H9 (cell line): ENCODE data around the gene NFYC. TPM values are rescaled to one million over a fixed set of nuclear protein-coding genes. Genes with fewer than 3 reads are reported as not detected.

ENCODE experiments used
- DNase-seq: peaks from one replicate; pipeline ENCODE4 v3.0.0-alpha.2; 2017
- H2AFZ ChIP-seq: one replicate; pipeline ENCODE4 v1.6.1; 2013; ENCODE audit warnings: mild to moderate bottlenecking, low read length, control low read depth, moderate library complexity
- H2AK5ac ChIP-seq: 2 replicates; pipeline ENCODE4 v1.6.1; 2013; ENCODE audit warnings: low read length, control low read depth, mixed read lengths; ENCODE audit not compliant: insufficient read length
- H2BK120ac ChIP-seq: one replicate; pipeline ENCODE4 v1.6.1; 2013; ENCODE audit warnings: low read depth, mild to moderate bottlenecking, low read length, control low read depth, inconsistent platforms; ENCODE audit not compliant: poor library complexity, severe bottlenecking
- H2BK12ac ChIP-seq: 2 replicates; pipeline ENCODE4 v1.6.1; 2013; ENCODE audit warnings: low read length, control low read depth, mixed read lengths, low read depth; ENCODE audit not compliant: insufficient read length
- H2BK15ac ChIP-seq: 2 replicates; pipeline ENCODE4 v1.6.1; 2013; ENCODE audit warnings: low read depth, low read length, control low read depth
- H2BK20ac ChIP-seq: one replicate; pipeline ENCODE4 v1.6.1; 2013; ENCODE audit warnings: low read depth, mild to moderate bottlenecking, low read length, control low read depth, inconsistent platforms; ENCODE audit not compliant: poor library complexity, severe bottlenecking
- H2BK5ac ChIP-seq: 2 replicates; pipeline ENCODE4 v1.6.1; 2013; ENCODE audit warnings: low read length, control low read depth, mixed read lengths; ENCODE audit not compliant: insufficient read length
- H3K14ac ChIP-seq: 2 replicates; pipeline ENCODE4 v1.6.1; 2013; ENCODE audit warnings: low read length, control low read depth; ENCODE audit not compliant: insufficient read depth
- H3K18ac ChIP-seq: 2 replicates; pipeline ENCODE4 v1.6.1; 2013; ENCODE audit warnings: low read depth, mild to moderate bottlenecking, mixed read lengths, low read length, control low read depth; ENCODE audit not compliant: insufficient read length
- H3K23ac ChIP-seq: 2 replicates; pipeline ENCODE4 v1.6.1; 2013; ENCODE audit warnings: low read length, control low read depth, mixed read lengths, low read depth; ENCODE audit not compliant: insufficient read length
- H3K23me2 ChIP-seq: 2 replicates; pipeline ENCODE4 v1.6.1; 2013; ENCODE audit warnings: low read depth, mild to moderate bottlenecking, mixed read lengths, low read length, control low read depth; ENCODE audit not compliant: insufficient read length, poor library complexity, severe bottlenecking
- H3K27ac ChIP-seq: 2 replicates; pipeline ENCODE4 v1.5.1; 2013; ENCODE audit warnings: low read length, control low read depth, mixed read lengths, low read depth; ENCODE audit not compliant: insufficient read length
- H3K27me3 ChIP-seq: 2 replicates; pipeline ENCODE4 v1.6.1; 2013; ENCODE audit warnings: low read length, control low read depth, inconsistent platforms; ENCODE audit not compliant: insufficient read depth
- H3K4ac ChIP-seq: 2 replicates; pipeline ENCODE4 v1.6.1; 2013; ENCODE audit warnings: low read depth, mild to moderate bottlenecking, control low read depth, inconsistent platforms, low read length, moderate library complexity
- H3K4me1 ChIP-seq: 2 replicates; pipeline ENCODE4 v1.6.1; 2013; ENCODE audit warnings: low read length, control low read depth, inconsistent platforms; ENCODE audit not compliant: insufficient read depth
- H3K4me2 ChIP-seq: 2 replicates; pipeline ENCODE4 v1.6.1; 2013; ENCODE audit warnings: low read length, control low read depth, mixed read lengths; ENCODE audit not compliant: insufficient read length, insufficient read depth
- H3K56ac ChIP-seq: 2 replicates; pipeline ENCODE4 v1.6.1; 2013; ENCODE audit warnings: low read depth, mild to moderate bottlenecking, mixed read lengths, low read length, control low read depth; ENCODE audit not compliant: insufficient read length
- H3K79me1 ChIP-seq: 2 replicates; pipeline ENCODE4 v1.6.1; 2013; ENCODE audit warnings: low read depth, mild to moderate bottlenecking, moderate library complexity, low read length, control low read depth, inconsistent platforms; ENCODE audit not compliant: insufficient read depth, poor library complexity, severe bottlenecking
- H3K79me2 ChIP-seq: 2 replicates; pipeline ENCODE4 v1.6.1; 2013; ENCODE audit warnings: low read length, control low read depth, inconsistent platforms; ENCODE audit not compliant: insufficient read depth
- H3K9ac ChIP-seq: 2 replicates; pipeline ENCODE4 v1.6.1; 2013; ENCODE audit warnings: low read length, control low read depth, mixed read lengths; ENCODE audit not compliant: insufficient read length; ENCODE audit errors: extremely low read depth
- H3K9me3 ChIP-seq: one replicate; pipeline ENCODE4 v1.6.1; 2013; ENCODE audit warnings: low read depth, low read length, inconsistent platforms; ENCODE audit not compliant: control insufficient read depth
- H3T11ph ChIP-seq: one replicate; pipeline ENCODE4 v1.6.1; 2013; ENCODE audit warnings: mild to moderate bottlenecking, low read length, control low read depth, inconsistent platforms
- H4K20me1 ChIP-seq: one replicate; pipeline ENCODE4 v1.6.1; 2013; ENCODE audit not compliant: control insufficient read depth, insufficient read length, insufficient read depth
- H4K5ac ChIP-seq: 2 replicates; pipeline ENCODE4 v1.6.1; 2013; ENCODE audit warnings: low read depth, mild to moderate bottlenecking, mixed read lengths, low read length, control low read depth; ENCODE audit not compliant: insufficient read length
- H4K8ac ChIP-seq: replicated peaks from 2 replicates; pipeline ENCODE4 v1.6.1; 2013; ENCODE audit warnings: low read length, control low read depth, mixed read lengths, low read depth; ENCODE audit not compliant: insufficient read length
- H4K91ac ChIP-seq: 2 replicates; pipeline ENCODE4 v1.6.1; 2013; ENCODE audit warnings: low read depth, mild to moderate bottlenecking, moderate library complexity, mixed read lengths, low read length, control low read depth; ENCODE audit not compliant: insufficient read length
- H3K27ac Mint-ChIP-seq, 3 experiments: 2 replicates in 2 of 3; 3 replicates in 1 of 3; pipeline ENCODE4 v1.8.0; 2020 to 2021; ENCODE audit warnings: mixed read lengths in 3 of 3, mild to moderate bottlenecking in 1 of 3, moderate library complexity in 1 of 3
- H3K27me3 Mint-ChIP-seq: 2 replicates; pipeline ENCODE4 v1.8.0; 2021; ENCODE audit warnings: low read depth, mild to moderate bottlenecking, moderate library complexity, mixed read lengths
- H3K36me3 Mint-ChIP-seq, 3 experiments: 2 replicates in 2 of 3; 3 replicates in 1 of 3; pipeline ENCODE4 v1.8.0; 2020 to 2021; ENCODE audit warnings: low read depth in 3 of 3, mixed read lengths in 3 of 3; ENCODE audit not compliant: insufficient read depth in 1 of 3
- H3K4me1 Mint-ChIP-seq, 2 experiments: 2 replicates each; pipeline ENCODE4 v1.8.0; 2020; ENCODE audit warnings: mixed read lengths in 2 of 2
- H3K4me3 Mint-ChIP-seq, 2 experiments: 2 replicates in 1 of 2; 3 replicates in 1 of 2; pipeline ENCODE4 v1.8.0; 2020 to 2021; ENCODE audit warnings: mild to moderate bottlenecking in 2 of 2, mixed read lengths in 2 of 2, moderate library complexity in 1 of 2
- H3K9me3 Mint-ChIP-seq, 2 experiments: 2 replicates in 1 of 2; 3 replicates in 1 of 2; pipeline ENCODE4 v1.8.0; 2020; ENCODE audit warnings: mild to moderate bottlenecking in 2 of 2, mixed read lengths in 2 of 2, moderate library complexity in 1 of 2
- WGBS: extraction: QIAGEN DNeasy Blood & Tissue Kit; methylation state at CpG from one replicate; pipeline ENCODE4 v1.1.7; 2013; ENCODE audit warnings: missing lambda C conversion rate, low lambda C conversion rate, mixed read lengths; ENCODE audit not compliant: insufficient read length; ENCODE audit errors: extremely low coverage; 5-methylcytosine and 5-hydroxymethylcytosine counted together
- total RNA-seq: library from RNA; stranded (reverse); gene quantifications from 2 replicates; pipeline ENCODE4 v1.2.1, GENCODE V29; 2021
- TF ChIP-seq, protein P1 (sequence below): fragments of 200-600 bp; sonication (generic); conservative IDR thresholded peaks from 3 replicates; pipeline ENCODE4 v1.8.0; 2021; ENCODE audit warnings: antibody characterized with exemption, mild to moderate bottlenecking

The NFYC gene
- total RNA-seq, 1 experiment from 2014 or later, result 54.7 TPM

DNA sequence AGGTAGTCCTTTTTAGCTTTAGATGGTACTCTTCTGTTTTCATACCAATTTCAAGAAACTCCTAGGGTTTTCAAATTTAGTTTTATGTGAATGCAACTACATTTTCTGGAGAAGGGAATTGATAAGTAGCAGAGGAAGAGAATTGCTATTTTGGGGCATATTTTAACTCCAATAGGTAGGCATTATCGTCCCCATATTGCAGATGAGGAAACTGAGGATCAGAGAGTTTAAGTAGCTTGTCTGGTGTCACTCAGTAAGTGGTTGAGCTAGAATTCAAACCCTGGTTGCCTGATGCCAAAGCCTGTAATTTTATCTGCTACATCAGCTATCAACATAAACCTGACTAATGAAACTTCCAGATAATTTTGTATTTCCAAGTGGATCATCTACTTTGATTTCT is 1.9 kb downstream of the NFYC start:
- H3K23ac ChIP-seq, result no peak overlapping the region
- peaks cover 5% of the 10 kb centered on the region for H3K23me2 ChIP-seq
- H2BK15ac ChIP-seq, result no peak overlapping the region
- H3K9me3 Mint-ChIP-seq, result no peaks in the 10 kb centered on the region; a peak in 1 of 5 replicates
- no peak overlapping the region for H3K18ac ChIP-seq
- no peak overlapping the region for H2BK120ac ChIP-seq
- H2BK12ac ChIP-seq, result no peak overlapping the region
- no peak overlapping the region for H3K4ac ChIP-seq
- H3K27ac Mint-ChIP-seq, result peak overlapping the region in 2 of 3 experiments; percentile 17 to 29; a peak in 3 of 7 replicates
- TF ChIP-seq, protein P1, sequence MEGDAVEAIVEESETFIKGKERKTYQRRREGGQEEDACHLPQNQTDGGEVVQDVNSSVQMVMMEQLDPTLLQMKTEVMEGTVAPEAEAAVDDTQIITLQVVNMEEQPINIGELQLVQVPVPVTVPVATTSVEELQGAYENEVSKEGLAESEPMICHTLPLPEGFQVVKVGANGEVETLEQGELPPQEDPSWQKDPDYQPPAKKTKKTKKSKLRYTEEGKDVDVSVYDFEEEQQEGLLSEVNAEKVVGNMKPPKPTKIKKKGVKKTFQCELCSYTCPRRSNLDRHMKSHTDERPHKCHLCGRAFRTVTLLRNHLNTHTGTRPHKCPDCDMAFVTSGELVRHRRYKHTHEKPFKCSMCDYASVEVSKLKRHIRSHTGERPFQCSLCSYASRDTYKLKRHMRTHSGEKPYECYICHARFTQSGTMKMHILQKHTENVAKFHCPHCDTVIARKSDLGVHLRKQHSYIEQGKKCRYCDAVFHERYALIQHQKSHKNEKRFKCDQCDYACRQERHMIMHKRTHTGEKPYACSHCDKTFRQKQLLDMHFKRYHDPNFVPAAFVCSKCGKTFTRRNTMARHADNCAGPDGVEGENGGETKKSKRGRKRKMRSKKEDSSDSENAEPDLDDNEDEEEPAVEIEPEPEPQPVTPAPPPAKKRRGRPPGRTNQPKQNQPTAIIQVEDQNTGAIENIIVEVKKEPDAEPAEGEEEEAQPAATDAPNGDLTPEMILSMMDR, result no peak
- H3K4me2 ChIP-seq, result no peak overlapping the region
- H3K79me1 ChIP-seq, result no peaks in the 10 kb centered on the region
- no peak overlapping the region for H2AFZ ChIP-seq
- H4K5ac ChIP-seq, result no peak overlapping the region
- WGBS, result no CpG with 5 or more reads among the region's 1 CpG
- peaks cover 0 to 14% (median 0%) of the 10 kb centered on the region in 3 experiments; a peak in 3 of 7 replicates for H3K36me3 Mint-ChIP-seq
- no peak overlapping the region for H3T11ph ChIP-seq
- H4K20me1 ChIP-seq, result no peaks in the 10 kb centered on the region
- no peaks in the 10 kb centered on the region for H3K27me3 Mint-ChIP-seq
- no peak overlapping the region for H3K9ac ChIP-seq
- peaks cover 48% of the 10 kb centered on the region; the same call in 1 of the 2 replicates for H3K79me2 ChIP-seq
- no peak overlapping the region for H3K56ac ChIP-seq
- peaks cover 7% of the 10 kb centered on the region; the same call in 1 of the 2 replicates for H3K4me1 ChIP-seq
- no peak overlapping the region for H4K91ac ChIP-seq
- no peak overlapping the region for H3K14ac ChIP-seq
- no peak overlapping the region for H3K27ac ChIP-seq
- no peaks in the 10 kb centered on the region for H3K27me3 ChIP-seq
- H4K8ac ChIP-seq, result no peak overlapping the region
- no peaks in the 10 kb centered on the region for H3K9me3 ChIP-seq
- H3K4me1 Mint-ChIP-seq, result peaks cover 52 to 54% of the 10 kb centered on the region in 2 experiments
- H2BK20ac ChIP-seq, result no peak overlapping the region
- no peak overlapping the region for H2AK5ac ChIP-seq
- no peak for DNase-seq
- no peak overlapping the region for H2BK5ac ChIP-seq
- H3K4me3 Mint-ChIP-seq, result peak overlapping the region; percentile 91 to 93; a peak in 4 of 5 replicates
